Measurements from ENCODE around the gene ENOX2. TPM values are rescaled to one million over a fixed set of nuclear protein-coding genes. Genes with fewer than 3 reads are reported as not detected.

Gene ENOX2
- total RNA-seq, 2 donors from 2014 or later: 7.3 to 26.2 TPM

GRCh38 chrX:130649738-130650137 is 253.3 kb downstream of the ENOX2 start:
- Histone ChIP-seq H3K4me1 (ENCODE audit: control insufficient read depth, insufficient read depth, low read length) (no peaks in the 10 kb centered on the region), H3K36me3 (ENCODE audit: control insufficient read depth, insufficient read depth, low read length) (no peaks in the 10 kb centered on the region), H3K27ac (ENCODE audit: low read depth, low read length) (no peak overlapping the region), H3K9me3 (ENCODE audit: control insufficient read depth, low read length) (no peaks in the 10 kb centered on the region), H3K9ac (ENCODE audit: extremely low read depth, low read length, poor library complexity, severe bottlenecking) (no peak overlapping the region), H3K27me3 (ENCODE audit: control insufficient read depth, insufficient read depth, low read length, poor library complexity, severe bottlenecking) (no peaks in the 10 kb centered on the region), H3K4me3 (ENCODE audit: low read length) (no peak overlapping the region)
- no peak for DNase-seq
- Mint-ChIP-seq H3K4me3 (no peak overlapping the region), H3K4me1 (no peaks in the 10 kb centered on the region), H3K27me3 (ENCODE audit: insufficient read depth) (no peaks in the 10 kb centered on the region), H3K27ac (no peak overlapping the region), H3K9me3 (no peaks in the 10 kb centered on the region), H3K36me3 (ENCODE audit: low read depth) (no peaks in the 10 kb centered on the region)
- TF ChIP-seq CTCF (conservative IDR thresholded peaks at IDR 0.05): no peak

GRCh38 chrX:130647468-130647867 is 255.5 kb downstream of the ENOX2 start:
- Histone ChIP-seq H3K27me3 (ENCODE audit: control insufficient read depth, insufficient read depth, low read length, poor library complexity, severe bottlenecking) (no peaks in the 10 kb centered on the region), H3K36me3 (ENCODE audit: control insufficient read depth, insufficient read depth, low read length) (no peaks in the 10 kb centered on the region), H3K4me3 (ENCODE audit: low read length) (no peak overlapping the region), H3K9ac (ENCODE audit: extremely low read depth, low read length, poor library complexity, severe bottlenecking) (no peak overlapping the region), H3K4me1 (ENCODE audit: control insufficient read depth, insufficient read depth, low read length) (no peaks in the 10 kb centered on the region), H3K27ac (ENCODE audit: low read depth, low read length) (no peak overlapping the region), H3K9me3 (ENCODE audit: control insufficient read depth, low read length) (no peaks in the 10 kb centered on the region)
- Mint-ChIP-seq H3K27me3 (ENCODE audit: insufficient read depth) (no peaks in the 10 kb centered on the region), H3K36me3 (ENCODE audit: low read depth) (no peaks in the 10 kb centered on the region), H3K9me3 (no peaks in the 10 kb centered on the region), H3K27ac (no peak overlapping the region), H3K4me3 (no peak overlapping the region), H3K4me1 (no peaks in the 10 kb centered on the region)
- no peak for TF ChIP-seq CTCF (conservative IDR thresholded peaks at IDR 0.05)
- no peak for DNase-seq
- 89% methylated on average over 1 of the region's 1 CpG; no CpG with 5 or more reads in 1 of the 2 experiments for WGBS, 2 experiments (ENCODE audit: insufficient coverage in 1 of 2, insufficient read length in 1 of 2)

- H3K27me3 Mint-ChIP-seq (ENCODE audit: insufficient read depth): no peaks in the 10 kb centered on the region
Observed at GRCh38 chrX:130645955-130646583, 256.9 kb downstream of the ENOX2 start.

More at GRCh38 chrX:130645955-130646583, 256.9 kb downstream of the ENOX2 start:
- Mint-ChIP-seq H3K36me3 (ENCODE audit: low read depth) (no peaks in the 10 kb centered on the region), H3K4me3 (no peak overlapping the region), H3K27ac (no peak overlapping the region), H3K4me1 (no peaks in the 10 kb centered on the region), H3K9me3 (no peaks in the 10 kb centered on the region)
- TF ChIP-seq CTCF (conservative IDR thresholded peaks at IDR 0.05): no peak
- no peak overlapping the region for H3K9ac ChIP-seq (ENCODE audit: extremely low read depth, low read length, poor library complexity, severe bottlenecking)
- no peaks in the 10 kb centered on the region for H3K27me3 ChIP-seq (ENCODE audit: control insufficient read depth, insufficient read depth, low read length, poor library complexity, severe bottlenecking)
- no peak overlapping the region for H3K4me3 ChIP-seq (ENCODE audit: low read length)
- no peaks in the 10 kb centered on the region for H3K36me3 ChIP-seq (ENCODE audit: control insufficient read depth, insufficient read depth, low read length)
- WGBS, 2 experiments (ENCODE audit: insufficient coverage in 1 of 2, insufficient read length in 1 of 2): 93% methylated on average over 9 of the region's 9 CpGs; no CpG with 5 or more reads in 1 of the 2 experiments
- H3K9me3 ChIP-seq (ENCODE audit: control insufficient read depth, low read length): no peaks in the 10 kb centered on the region
- no peak for DNase-seq
- H3K27ac ChIP-seq (ENCODE audit: low read depth, low read length): no peak overlapping the region
- no peaks in the 10 kb centered on the region for H3K4me1 ChIP-seq (ENCODE audit: control insufficient read depth, insufficient read depth, low read length)

Data from endodermal cell (in vitro differentiated cells).